ENCODE measurements around the gene MSANTD4.
"Not testable (repeated sequence)": the region's sequence is repeated elsewhere in the genome, so short reads cannot be mapped to it uniquely, and the experiment has no call there.

Gene MSANTD4

DNA sequence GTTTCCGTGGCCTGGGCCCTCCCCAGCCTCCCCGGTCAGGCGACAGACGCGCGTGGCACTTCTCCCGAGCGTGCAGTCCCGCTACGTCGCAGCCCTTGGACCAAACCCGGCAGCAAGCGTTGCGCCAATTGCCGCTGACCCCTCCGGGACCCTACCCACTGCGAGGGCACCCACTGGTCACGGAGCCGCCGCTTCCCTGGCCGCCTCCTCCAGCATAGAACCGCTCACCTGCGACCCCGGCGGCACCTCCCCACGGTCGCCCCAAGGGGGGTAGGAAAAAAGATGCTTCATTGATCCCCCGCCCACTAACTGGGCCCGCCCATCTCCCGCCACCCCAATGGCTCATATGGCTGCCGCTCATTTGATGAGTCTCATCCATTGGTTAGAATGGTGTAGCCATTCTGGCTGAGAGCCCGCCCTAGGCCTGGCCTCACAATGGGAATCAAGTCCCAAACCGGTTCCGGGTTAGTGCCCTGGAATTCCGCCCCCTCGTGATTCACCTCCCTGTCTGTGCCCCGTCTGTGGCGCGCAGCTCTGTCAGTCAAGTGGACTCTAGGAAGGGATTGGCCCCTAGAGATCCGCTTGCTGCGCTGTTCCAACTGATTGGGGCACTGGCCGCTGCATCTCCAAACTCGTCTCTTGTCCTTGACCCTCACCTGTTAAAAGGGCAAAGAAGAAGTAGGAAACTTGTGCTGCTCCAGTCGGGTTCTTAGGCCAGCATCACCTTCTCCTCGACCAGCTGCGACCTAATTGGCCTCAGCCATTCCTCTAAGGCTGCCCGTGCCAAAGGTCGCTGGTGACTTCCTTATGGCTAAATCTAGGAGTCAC is at the start of gene MSANTD4:
MSANTD4 (minus strand) TSS at position 274 of the 828 bp plus-strand sequence. CDS start 11,323 bp downstream, outside the sequence.
- DNase-seq: peak; percentile 100

GRCh38 chr11:106070606-106071005 is 48.6 kb upstream of the MSANTD4 start:
- no peak for DNase-seq

DNA sequence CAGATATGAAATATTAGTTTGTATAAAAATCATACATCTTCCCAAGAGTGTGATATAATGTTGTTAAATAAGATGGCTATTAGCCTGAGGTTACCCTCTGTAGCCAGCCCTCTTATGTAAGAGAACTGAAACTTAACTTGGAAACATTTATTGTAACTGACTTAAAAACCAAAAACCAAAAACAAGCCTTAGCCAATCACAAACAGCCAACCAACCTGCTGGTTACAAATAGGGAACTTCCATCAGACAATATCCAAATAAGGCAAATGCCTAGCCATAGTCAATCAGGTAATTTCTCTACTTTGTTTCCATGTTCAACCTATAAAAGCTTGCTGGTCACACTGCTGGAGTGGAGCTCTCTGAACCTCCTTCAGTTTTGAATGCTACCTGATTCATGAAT is 41.0 kb upstream of the MSANTD4 start:
- no peak for DNase-seq

DNA sequence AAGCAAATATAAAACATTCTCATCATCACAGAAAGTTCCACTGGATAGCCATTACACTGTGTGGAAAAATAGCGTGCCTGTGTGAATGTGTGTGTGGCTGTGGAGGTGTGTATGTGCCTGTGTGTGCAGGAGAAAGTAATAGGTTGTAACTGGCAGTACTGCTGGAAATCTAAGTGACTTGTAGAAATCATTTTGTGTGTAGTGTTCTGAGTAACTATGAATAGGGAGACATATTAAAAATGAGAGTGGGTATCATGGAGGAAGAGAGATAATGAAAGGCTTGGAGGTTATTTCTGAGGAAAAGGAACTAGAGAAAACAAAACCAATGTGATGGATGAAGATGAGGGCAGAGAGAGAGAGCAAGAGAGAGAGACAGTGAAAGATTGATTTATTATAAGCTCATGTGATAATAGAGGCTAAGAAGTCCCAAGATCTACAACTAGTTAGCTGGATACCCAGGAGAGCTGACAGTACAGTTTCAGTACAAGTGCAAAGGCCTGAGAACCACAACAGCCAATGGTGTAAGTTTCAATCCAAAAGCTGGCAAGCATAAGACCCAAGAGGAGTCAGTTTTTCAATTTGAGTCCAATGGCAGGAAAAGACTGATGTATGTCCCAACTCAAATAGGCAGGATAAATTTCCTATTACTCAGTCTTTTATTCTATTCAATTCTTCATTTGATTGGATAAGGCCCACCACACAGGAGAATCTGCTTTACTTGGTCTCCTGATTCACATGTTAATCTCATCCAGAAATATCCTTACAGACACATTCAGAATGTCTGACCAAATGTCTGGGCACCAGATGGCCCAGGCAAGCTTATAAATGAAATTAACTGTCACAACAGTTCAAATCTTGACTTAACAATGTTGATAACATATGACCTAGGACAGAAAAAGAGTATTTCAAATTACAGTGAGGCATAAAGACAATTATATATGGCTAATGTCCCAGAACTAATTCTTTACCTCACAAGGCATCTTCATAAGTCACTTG is 40.2 kb upstream of the MSANTD4 start:
- no peak for DNase-seq

GRCh38 chr11:106061249-106061784 is 39.3 kb upstream of the MSANTD4 start:
- no peak for DNase-seq

GRCh38 chr11:106059617-106060016 is 37.6 kb upstream of the MSANTD4 start:
- DNase-seq: no peak

DNA sequence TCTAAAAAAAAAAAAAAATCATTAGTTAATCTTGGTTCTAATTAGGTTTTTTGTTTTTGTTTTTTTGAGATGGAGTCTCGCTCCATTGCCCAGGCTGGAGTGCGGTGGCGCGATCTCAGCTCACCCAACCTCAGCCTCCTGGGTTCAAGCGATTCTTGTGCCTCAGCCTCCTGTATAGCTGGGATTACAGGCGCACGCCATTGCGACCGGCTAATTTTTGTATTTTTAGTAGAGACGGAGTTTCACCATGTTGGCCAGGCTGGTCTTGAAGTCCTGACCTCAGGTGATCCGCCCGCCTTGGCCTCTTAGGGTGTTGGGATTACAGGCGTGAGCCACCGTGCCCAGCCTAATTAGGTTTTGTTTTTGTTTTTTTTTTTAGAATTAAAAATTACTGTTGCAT is 36.3 kb upstream of the MSANTD4 start:
- not testable (repeated sequence) for DNase-seq

DNA sequence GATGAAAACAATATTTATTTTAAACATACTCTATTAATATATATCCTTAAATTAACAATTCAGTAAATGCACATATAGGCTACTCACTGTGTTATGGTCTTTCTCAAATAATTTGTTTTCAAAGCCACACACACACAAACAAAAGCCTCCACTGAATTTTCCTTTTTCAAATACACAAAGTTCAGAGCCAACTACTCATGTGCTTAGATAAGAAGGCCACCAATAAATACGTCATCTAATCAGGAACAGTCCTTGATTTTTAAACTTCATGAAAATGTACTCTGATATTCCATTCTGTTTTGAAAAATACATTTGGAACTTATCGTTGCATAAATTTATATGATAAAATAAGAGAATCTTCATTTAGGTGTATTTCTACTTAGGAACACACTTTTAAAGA is 29.1 kb upstream of the MSANTD4 start:
- no peak for DNase-seq

DNA sequence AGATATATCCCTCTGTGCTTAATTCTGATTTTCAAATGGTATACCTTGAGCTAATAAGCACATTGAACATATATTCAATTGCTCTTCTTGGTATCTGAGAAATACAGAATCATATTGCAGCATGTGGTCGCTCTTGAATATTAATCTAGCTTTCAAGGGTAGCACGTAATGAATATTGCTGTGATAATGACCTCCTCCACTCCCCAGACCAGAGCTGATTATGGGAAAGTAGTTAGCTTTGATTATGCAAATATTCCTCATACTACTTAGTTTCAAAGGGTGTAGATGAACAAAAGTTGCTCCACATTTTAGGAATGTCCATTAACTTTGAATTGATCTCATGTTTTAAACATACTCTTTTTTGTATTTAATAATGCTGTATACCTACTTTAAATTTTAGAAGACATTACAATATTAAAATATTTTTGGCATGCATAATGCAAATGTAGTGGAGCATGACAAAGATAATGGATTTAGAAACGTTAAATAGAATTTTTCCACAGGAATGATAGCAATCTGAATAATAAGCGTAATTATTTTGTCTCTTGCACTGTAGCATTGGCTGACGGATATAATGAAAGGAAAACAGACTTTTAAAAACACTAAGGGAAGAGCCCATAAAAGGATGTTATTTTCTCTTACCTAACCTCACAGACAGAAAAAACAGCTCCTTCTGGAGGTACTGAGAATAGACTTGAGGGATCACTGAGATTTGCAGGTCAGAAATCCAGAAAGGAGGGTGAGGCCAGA is 27.9 kb upstream of the MSANTD4 start:
- no peak for DNase-seq

- DNase-seq: no peak
Measured at GRCh38 chr11:106047631-106048030, 25.6 kb upstream of the MSANTD4 start.

GRCh38 chr11:106043540-106043939 is 21.5 kb upstream of the MSANTD4 start:
- DNase-seq: no peak

GRCh38 chr11:106032861-106033260 is 10.8 kb upstream of the MSANTD4 start:
- DNase-seq: no peak

DNA sequence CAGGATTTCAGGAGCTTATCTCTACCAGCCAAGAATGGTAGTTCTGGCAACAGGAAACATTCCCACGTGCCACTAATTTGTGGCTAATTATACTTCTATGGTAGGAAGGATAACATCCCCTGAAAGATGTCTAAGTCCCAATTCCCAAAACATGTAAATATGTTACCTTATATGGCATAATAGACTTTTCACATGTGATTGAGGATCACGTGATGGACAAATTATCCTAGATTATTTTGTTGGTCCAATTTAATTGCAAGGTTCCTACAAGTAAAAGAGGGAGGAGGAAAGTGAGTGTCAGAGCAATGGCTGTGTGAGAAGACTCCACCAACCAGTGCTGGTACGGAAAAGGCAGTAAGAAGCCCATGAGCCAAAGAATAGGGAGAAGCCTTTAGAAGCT is 9.9 kb upstream of the MSANTD4 start:
- DNase-seq: no peak

- peak in 1 of 2 experiments; percentile 58 for DNase-seq
Measured at GRCh38 chr11:106031202-106031810, 9.3 kb upstream of the MSANTD4 start.

- no peak for DNase-seq
Measured at GRCh38 chr11:106030609-106031008, 8.6 kb upstream of the MSANTD4 start.

- no peak for DNase-seq
Measured at GRCh38 chr11:106022795-106023275, 795 bp upstream of the MSANTD4 start.

DNA sequence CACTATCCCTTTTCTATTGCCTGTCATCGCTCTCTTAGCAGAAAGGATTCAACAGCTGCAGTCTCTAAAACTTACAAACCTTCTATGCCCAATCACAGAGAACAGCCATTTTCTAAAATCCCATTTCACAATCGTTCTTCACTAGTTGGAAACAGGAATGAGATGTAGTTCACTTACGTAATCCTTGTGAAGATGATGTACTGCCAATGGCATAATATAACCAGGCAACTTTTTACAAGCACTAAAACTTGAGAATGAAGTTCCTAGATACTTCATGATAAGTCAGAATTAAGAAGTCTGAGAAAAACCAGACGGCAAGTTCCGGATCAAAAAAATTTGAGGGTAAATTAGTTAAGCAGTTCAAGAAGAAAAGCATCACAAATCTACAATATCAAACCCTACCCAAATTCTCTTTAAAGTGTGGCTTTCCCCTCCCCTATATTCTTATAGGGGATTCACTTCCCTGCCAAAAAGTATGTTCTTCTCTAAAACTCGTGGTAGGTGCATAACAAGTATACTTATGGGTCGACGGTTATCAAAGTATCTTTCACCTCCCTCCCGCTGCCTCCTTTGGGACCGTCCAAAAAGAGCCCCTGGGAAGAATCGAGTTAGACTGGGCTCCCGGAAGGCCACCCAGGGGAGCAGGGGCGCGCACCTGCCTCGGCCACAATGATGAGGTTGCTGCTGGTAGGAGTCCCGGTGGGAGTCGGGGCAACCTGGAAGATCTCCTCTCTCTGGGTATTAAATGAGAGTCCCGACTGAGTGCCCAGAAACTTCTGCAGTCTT is 666 bp downstream of the MSANTD4 start:
- peak in 1 of 2 experiments; percentile 18 for DNase-seq

DNA sequence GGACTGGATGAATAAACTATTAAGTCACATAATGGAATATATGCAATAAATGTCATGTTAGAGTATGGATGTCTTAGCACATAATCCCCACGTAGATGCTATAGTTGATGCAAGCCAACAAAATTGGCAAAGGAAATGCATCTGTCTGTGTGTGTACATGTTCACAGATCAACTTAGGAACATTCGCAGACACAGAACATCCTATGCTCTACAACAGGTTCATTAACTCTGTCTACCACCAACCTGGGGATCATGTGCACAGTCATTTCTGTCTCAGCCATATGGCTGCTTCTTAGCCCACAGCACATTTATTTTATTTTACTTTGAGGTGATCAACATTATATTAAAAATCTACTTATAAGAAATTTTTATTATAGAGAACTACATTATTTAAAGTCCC is 4.9 kb downstream of the MSANTD4 start:
- DNase-seq: no peak

DNA sequence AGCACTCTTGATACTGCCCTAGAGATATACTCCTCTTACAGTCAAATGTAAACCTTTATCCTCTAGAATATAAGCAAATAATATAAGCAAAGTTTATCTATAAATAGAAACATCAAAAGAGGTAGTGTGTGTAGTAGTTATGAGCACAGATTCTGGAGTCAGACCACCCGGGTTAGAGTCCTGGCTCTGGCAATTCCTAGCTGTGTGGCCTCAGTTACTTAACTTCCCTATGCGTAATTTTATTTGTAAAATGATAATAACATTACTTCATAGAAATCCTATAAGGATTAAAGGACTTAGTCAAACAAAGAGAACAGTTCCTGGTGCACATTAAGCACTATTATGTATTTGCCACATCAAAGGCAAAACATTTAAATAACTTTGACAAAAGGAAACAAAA is 7.0 kb downstream of the MSANTD4 start:
- DNase-seq: no peak

DNA sequence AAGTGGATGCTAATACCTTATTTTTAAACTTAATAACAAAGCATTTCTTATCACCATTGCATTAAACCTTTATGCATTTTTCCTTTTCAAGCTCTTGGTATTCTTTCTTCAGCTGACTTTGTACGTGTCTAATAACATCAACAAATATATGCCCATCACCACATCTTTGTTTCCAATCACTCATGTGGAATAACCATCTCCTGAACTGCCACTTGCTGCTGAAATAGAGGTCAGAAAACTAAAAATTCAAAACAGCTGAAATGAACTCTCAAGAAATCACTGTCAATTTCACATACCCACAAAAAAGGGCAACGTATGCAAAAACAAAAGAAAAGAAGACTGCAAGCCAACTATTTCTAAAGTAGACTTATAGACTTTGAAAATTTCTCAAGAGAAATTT is 7.4 kb downstream of the MSANTD4 start:
- no peak for DNase-seq

GRCh38 chr11:106014035-106014434 is 8.0 kb downstream of the MSANTD4 start:
- no peak for DNase-seq

All from SW 1271 (cell line).